Measurements from ENCODE around the gene EDNRA. TPM values are rescaled to one million over a fixed set of nuclear protein-coding genes. Genes with fewer than 3 reads are reported as not detected.

Gene EDNRA
- total RNA-seq, 1 experiment from 2014 or later: 2.5 TPM

DNA sequence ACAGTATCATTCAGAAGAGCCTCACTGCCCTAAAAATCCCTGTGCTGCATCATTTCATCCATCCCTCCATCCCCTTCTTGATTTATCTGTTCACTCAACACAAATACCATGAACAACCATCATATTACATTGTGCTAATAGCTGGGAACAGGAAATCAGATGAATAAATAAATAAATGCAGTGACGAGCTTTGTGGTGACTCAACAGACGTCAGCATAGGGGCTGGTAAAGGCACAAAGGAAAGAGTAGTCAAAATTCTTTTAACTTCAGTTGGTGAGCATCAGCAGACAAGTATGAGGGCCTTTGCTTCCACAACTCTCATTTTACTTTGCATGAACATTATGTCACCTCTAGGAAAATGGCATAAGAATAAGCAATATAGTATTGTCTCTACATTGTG is 65.5 kb downstream of the EDNRA start (continued):
- TF ChIP-seq ESRRA (CRISPR knock-in tag; IDR thresholded peaks at IDR 0.05; ENCODE audit: borderline replicate concordance): no peak
- TF ChIP-seq, protein P1, sequence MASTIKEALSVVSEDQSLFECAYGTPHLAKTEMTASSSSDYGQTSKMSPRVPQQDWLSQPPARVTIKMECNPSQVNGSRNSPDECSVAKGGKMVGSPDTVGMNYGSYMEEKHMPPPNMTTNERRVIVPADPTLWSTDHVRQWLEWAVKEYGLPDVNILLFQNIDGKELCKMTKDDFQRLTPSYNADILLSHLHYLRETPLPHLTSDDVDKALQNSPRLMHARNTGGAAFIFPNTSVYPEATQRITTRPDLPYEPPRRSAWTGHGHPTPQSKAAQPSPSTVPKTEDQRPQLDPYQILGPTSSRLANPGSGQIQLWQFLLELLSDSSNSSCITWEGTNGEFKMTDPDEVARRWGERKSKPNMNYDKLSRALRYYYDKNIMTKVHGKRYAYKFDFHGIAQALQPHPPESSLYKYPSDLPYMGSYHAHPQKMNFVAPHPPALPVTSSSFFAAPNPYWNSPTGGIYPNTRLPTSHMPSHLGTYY (CRISPR knock-in tag; IDR thresholded peaks at IDR 0.05): no peak
- TF ChIP-seq, protein P2, sequence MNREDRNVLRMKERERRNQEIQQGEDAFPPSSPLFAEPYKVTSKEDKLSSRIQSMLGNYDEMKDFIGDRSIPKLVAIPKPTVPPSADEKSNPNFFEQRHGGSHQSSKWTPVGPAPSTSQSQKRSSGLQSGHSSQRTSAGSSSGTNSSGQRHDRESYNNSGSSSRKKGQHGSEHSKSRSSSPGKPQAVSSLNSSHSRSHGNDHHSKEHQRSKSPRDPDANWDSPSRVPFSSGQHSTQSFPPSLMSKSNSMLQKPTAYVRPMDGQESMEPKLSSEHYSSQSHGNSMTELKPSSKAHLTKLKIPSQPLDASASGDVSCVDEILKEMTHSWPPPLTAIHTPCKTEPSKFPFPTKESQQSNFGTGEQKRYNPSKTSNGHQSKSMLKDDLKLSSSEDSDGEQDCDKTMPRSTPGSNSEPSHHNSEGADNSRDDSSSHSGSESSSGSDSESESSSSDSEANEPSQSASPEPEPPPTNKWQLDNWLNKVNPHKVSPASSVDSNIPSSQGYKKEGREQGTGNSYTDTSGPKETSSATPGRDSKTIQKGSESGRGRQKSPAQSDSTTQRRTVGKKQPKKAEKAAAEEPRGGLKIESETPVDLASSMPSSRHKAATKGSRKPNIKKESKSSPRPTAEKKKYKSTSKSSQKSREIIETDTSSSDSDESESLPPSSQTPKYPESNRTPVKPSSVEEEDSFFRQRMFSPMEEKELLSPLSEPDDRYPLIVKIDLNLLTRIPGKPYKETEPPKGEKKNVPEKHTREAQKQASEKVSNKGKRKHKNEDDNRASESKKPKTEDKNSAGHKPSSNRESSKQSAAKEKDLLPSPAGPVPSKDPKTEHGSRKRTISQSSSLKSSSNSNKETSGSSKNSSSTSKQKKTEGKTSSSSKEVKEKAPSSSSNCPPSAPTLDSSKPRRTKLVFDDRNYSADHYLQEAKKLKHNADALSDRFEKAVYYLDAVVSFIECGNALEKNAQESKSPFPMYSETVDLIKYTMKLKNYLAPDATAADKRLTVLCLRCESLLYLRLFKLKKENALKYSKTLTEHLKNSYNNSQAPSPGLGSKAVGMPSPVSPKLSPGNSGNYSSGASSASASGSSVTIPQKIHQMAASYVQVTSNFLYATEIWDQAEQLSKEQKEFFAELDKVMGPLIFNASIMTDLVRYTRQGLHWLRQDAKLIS (CRISPR knock-in tag; IDR thresholded peaks at IDR 0.05; ENCODE audit: borderline replicate concordance): no peak
- TF ChIP-seq, protein P3, sequence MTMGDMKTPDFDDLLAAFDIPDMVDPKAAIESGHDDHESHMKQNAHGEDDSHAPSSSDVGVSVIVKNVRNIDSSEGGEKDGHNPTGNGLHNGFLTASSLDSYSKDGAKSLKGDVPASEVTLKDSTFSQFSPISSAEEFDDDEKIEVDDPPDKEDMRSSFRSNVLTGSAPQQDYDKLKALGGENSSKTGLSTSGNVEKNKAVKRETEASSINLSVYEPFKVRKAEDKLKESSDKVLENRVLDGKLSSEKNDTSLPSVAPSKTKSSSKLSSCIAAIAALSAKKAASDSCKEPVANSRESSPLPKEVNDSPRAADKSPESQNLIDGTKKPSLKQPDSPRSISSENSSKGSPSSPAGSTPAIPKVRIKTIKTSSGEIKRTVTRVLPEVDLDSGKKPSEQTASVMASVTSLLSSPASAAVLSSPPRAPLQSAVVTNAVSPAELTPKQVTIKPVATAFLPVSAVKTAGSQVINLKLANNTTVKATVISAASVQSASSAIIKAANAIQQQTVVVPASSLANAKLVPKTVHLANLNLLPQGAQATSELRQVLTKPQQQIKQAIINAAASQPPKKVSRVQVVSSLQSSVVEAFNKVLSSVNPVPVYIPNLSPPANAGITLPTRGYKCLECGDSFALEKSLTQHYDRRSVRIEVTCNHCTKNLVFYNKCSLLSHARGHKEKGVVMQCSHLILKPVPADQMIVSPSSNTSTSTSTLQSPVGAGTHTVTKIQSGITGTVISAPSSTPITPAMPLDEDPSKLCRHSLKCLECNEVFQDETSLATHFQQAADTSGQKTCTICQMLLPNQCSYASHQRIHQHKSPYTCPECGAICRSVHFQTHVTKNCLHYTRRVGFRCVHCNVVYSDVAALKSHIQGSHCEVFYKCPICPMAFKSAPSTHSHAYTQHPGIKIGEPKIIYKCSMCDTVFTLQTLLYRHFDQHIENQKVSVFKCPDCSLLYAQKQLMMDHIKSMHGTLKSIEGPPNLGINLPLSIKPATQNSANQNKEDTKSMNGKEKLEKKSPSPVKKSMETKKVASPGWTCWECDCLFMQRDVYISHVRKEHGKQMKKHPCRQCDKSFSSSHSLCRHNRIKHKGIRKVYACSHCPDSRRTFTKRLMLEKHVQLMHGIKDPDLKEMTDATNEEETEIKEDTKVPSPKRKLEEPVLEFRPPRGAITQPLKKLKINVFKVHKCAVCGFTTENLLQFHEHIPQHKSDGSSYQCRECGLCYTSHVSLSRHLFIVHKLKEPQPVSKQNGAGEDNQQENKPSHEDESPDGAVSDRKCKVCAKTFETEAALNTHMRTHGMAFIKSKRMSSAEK (CRISPR knock-in tag; IDR thresholded peaks at IDR 0.05; ENCODE audit: borderline replicate concordance): no peak
- TF ChIP-seq, protein P4, sequence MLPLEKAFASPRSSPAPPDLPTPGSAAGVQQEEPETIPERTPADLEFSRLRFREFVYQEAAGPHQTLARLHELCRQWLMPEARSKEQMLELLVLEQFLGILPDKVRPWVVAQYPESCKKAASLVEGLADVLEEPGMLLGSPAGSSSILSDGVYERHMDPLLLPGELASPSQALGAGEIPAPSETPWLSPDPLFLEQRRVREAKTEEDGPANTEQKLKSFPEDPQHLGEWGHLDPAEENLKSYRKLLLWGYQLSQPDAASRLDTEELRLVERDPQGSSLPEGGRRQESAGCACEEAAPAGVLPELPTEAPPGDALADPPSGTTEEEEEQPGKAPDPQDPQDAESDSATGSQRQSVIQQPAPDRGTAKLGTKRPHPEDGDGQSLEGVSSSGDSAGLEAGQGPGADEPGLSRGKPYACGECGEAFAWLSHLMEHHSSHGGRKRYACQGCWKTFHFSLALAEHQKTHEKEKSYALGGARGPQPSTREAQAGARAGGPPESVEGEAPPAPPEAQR (CRISPR knock-in tag; IDR thresholded peaks at IDR 0.05): no peak
- no peak for TF ChIP-seq OVOL2 (CRISPR knock-in tag; IDR thresholded peaks at IDR 0.05; ENCODE audit: borderline replicate concordance)
- TF ChIP-seq, protein P5, sequence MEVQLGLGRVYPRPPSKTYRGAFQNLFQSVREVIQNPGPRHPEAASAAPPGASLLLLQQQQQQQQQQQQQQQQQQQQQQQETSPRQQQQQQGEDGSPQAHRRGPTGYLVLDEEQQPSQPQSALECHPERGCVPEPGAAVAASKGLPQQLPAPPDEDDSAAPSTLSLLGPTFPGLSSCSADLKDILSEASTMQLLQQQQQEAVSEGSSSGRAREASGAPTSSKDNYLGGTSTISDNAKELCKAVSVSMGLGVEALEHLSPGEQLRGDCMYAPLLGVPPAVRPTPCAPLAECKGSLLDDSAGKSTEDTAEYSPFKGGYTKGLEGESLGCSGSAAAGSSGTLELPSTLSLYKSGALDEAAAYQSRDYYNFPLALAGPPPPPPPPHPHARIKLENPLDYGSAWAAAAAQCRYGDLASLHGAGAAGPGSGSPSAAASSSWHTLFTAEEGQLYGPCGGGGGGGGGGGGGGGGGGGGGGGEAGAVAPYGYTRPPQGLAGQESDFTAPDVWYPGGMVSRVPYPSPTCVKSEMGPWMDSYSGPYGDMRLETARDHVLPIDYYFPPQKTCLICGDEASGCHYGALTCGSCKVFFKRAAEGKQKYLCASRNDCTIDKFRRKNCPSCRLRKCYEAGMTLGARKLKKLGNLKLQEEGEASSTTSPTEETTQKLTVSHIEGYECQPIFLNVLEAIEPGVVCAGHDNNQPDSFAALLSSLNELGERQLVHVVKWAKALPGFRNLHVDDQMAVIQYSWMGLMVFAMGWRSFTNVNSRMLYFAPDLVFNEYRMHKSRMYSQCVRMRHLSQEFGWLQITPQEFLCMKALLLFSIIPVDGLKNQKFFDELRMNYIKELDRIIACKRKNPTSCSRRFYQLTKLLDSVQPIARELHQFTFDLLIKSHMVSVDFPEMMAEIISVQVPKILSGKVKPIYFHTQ (CRISPR knock-in tag; IDR thresholded peaks at IDR 0.05): no peak
- no peak for TF ChIP-seq CBFB (CRISPR knock-in tag; IDR thresholded peaks at IDR 0.05; ENCODE audit: low read depth)
- TF ChIP-seq NR1H2 (CRISPR knock-in tag; IDR thresholded peaks at IDR 0.05): no peak

DNA sequence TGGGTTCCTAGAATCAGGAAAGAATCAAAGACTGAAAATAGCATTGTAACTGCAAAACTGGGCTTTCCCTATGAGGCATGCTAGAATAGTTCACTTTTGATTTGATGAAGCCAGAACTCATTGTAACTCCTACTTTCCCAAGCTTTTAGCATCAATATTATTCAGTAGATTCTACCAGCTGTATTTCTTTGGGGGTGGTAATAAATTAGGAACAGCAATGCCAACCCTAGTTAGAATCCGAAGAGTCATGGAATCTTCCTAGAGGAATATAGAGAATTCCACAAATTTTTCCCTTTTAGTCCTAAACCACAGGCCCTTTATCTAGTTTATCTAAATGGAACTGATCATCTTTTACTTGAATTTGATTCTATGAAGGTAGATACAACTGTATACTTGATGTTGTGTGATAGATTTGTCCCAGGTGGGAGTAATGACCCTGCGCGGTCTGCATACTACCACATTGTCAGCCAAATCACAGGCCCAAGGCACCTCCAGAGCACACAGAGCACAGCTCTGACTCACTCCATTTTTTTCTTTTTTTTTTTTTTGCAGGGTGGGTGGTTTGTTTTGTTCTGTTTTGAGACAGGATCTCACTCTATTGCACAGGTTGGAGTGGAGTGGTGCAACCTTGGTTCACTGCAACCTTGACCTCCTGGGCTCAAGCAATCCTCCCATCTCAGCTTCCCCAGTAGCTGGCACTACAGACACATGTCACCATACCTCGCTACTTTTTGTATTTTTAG is 66.6 kb downstream of the EDNRA start:
- Mint-ChIP-seq H3K27me3 (ENCODE audit: low read depth) (no peaks in the 10 kb centered on the region; the same call in 1 of the 2 replicates), H3K36me3 (peaks cover 13% of the 10 kb centered on the region), H3K9me3 (peaks cover 20% of the 10 kb centered on the region), H3K4me1 (peaks cover 9% of the 10 kb centered on the region), H3K4me3 (no peak overlapping the region), H3K27ac (no peak overlapping the region)
- ATAC-seq: no peak
- no peak for DNase-seq (ENCODE audit: low spot score)
- ChIA-PET POLR2A (no interaction called here), CTCF (interaction anchor here (1.5 kb wide), 1 partner anchor 43 kb away, joined by 3 read pairs; no protein-coding TSS in a partner anchor)
- TF ChIP-seq ZNF416 (CRISPR knock-in tag; IDR thresholded peaks at IDR 0.05) (no peak), IRF2 (CRISPR knock-in tag; IDR thresholded peaks at IDR 0.05; ENCODE audit: borderline replicate concordance, low read depth) (no peak), ZNF396 (CRISPR knock-in tag; IDR thresholded peaks at IDR 0.05; ENCODE audit: borderline replicate concordance) (no peak)
- TF ChIP-seq, protein P6, sequence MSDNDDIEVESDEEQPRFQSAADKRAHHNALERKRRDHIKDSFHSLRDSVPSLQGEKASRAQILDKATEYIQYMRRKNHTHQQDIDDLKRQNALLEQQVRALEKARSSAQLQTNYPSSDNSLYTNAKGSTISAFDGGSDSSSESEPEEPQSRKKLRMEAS (CRISPR knock-in tag; IDR thresholded peaks at IDR 0.05): no peak
- TF ChIP-seq, protein P2 (CRISPR knock-in tag; IDR thresholded peaks at IDR 0.05; ENCODE audit: borderline replicate concordance): no peak
- TF ChIP-seq, protein P4 (CRISPR knock-in tag; IDR thresholded peaks at IDR 0.05): no peak

All from WTC11 (cell line).